Spleen (tissue), 11 donors: ENCODE data around the gene FLOT2. TPM values are rescaled to one million over a fixed set of nuclear protein-coding genes. Genes with fewer than 3 reads are reported as not detected.

Experiments
- DNase-seq: peaks from one replicate; pipeline ENCODE4 v3.0.0-alpha.2; 2020
- H3K27ac ChIP-seq, 8 donors: fragments of 200-600 bp; sonication (generic) in 7 of 8; 1 replicate in 4 of 8; 2 replicates in 4 of 8; pipeline versions ENCODE4 v1.5.0 to v1.8.0; 2016 to 2021; ENCODE audit warnings: inconsistent platforms in 4 of 8, mild to moderate bottlenecking in 4 of 8, moderate library complexity in 1 of 8
- H3K27me3 ChIP-seq, 7 donors: fragments of 200-600 bp; sonication (generic) in 6 of 7; replicated peaks in 1 of 7; 1 replicate in 4 of 7; 2 replicates in 3 of 7; pipeline versions ENCODE4 v1.5.0 to v1.8.0; 2016 to 2021; ENCODE audit warnings: inconsistent platforms in 3 of 7, mild to moderate bottlenecking in 1 of 7
- H3K36me3 ChIP-seq, 6 donors: fragments of 200-600 bp; sonication (generic) in 5 of 6; 1 replicate in 4 of 6; 2 replicates in 2 of 6; pipeline versions ENCODE4 v1.5.0 to v1.8.0; 2016 to 2021; ENCODE audit warnings: inconsistent platforms in 2 of 6
- H3K4me1 ChIP-seq, 6 donors: fragments of 200-600 bp; sonication (generic) in 5 of 6; 1 replicate in 3 of 6; 2 replicates in 3 of 6; pipeline versions ENCODE4 v1.5.0 to v1.8.0; 2016 to 2021; ENCODE audit warnings: inconsistent platforms in 3 of 6
- H3K4me3 ChIP-seq, 8 donors: fragments of 200-600 bp; sonication (generic) in 7 of 8; 1 replicate in 4 of 8; 2 replicates in 4 of 8; pipeline versions ENCODE4 v1.5.0 to v1.8.0; 2016 to 2021; ENCODE audit warnings: inconsistent platforms in 4 of 8, mild to moderate bottlenecking in 4 of 8, moderate library complexity in 2 of 8
- H3K9me3 ChIP-seq, 8 donors: fragments of 200-600 bp; sonication (generic) in 7 of 8; 1 replicate in 4 of 8; 2 replicates in 4 of 8; pipeline versions ENCODE4 v1.5.0 to v1.8.0; 2016 to 2021; ENCODE audit warnings: inconsistent platforms in 4 of 8
- POLR2A ChIP-seq, 3 donors: fragments of 450-650 bp; IDR thresholded peaks; one replicate each; pipeline ENCODE4 v1.5.1; 2017; ENCODE audit warnings: antibody characterized with exemption in 3 of 3, mild to moderate bottlenecking in 1 of 3
- POLR2AphosphoS5 ChIP-seq, 3 donors: sonication (generic); formaldehyde crosslinking; IDR thresholded peaks; one replicate each; pipeline ENCODE4 v1.5.1; 2017; ENCODE audit warnings: antibody characterized with exemption in 3 of 3
- WGBS, 5 donors: extraction: QIAGEN DNeasy Blood & Tissue Kit in 3 of 5; methylation state at CpG; one replicate each; pipeline versions ENCODE4 v1.1.5 to v1.1.7; 2013 to 2018; 5-methylcytosine and 5-hydroxymethylcytosine counted together
- intact Hi-C: fragments of 100-400 bp; cut with DNase I; formaldehyde crosslinking; loops from one replicate; pipeline ENCODE4 v1.15.0; 2023; ENCODE audit warnings: low total_unique reads
- polyA plus RNA-seq, 3 donors: library from polyadenylated mRNA; stranded (reverse); fragments of 200-250 nt; gene quantifications; one replicate each; pipeline ENCODE4 v1.2.1, GENCODE V29; 2013
- total RNA-seq, 7 donors: library from RNA; depleted of rRNA in 3 of 7; stranded (reverse); fragments of >200 nt in 3 of 7; fragmentation: NEBNext Ultra II Directional in 4 of 7; extraction: Animal tissue kit (Norgen Biotek cat#: 25700) in 4 of 7; gene quantifications; one replicate each; pipeline versions ENCODE4 v1.1.0 to v1.2.1, GENCODE V29; 2016 to 2021
- TF ChIP-seq, protein P1 (sequence below), 11 experiments: fragments of 200-600 bp in 7 of 11; fragments of 450-650 bp in 4 of 11; sonication (generic) in 4 of 11; IDR thresholded peaks in 8 of 11; conservative IDR thresholded peaks in 3 of 11; 1 replicate in 7 of 11; 2 replicates in 4 of 11; pipeline versions ENCODE4 v1.4.0 to v1.8.0; 2016 to 2021; ENCODE audit warnings: antibody characterized with exemption in 11 of 11, inconsistent platforms in 4 of 11, mild to moderate bottlenecking in 1 of 11
- donor health status: healthy with polysubstance abuse.
- donor health status: DM: no; HTN: no; CAD: no; lungs with moderate emphysema.
- donor health status: DM: no; HTN: no; CAD: no.
- donor health status: Bipolar disorder and iron deficiency.
- donor health status: healthy.
- donor health status: DM: no; HTN: no; CAD: no.
- donor health status: DM: yes; HTN: yes; CAD: no.

FLOT2 gene
- total and polyA plus RNA-seq, 10 donors, result 80.8 to 259 (median 184) TPM

DNA sequence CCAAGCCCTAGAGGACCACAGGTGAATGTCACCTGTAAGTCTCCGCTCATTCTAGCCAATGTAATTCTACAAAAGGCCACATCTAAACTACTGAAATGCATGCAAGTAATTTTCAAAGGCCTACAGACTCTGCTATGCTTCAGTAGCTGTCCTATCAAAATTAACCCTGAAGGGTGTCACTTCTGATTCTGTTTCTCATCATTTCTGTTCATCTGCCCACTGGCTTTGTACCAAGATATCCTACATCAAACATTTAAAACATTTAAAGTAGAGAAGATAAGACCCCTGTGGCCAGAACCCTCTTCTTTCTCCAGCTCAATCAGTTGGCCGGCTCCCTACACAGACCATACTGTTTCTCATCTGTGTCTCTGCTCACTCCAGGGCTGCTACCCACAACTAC, 32.3 kb upstream of the FLOT2 start:
- Histone ChIP-seq H3K27me3 (no peaks in the 10 kb centered on the region), H3K4me3 (no peak overlapping the region), H3K27ac (peak overlapping the region in 3 of 8 donors; percentile 15 to 36 (median 26)), H3K4me1 (peaks cover 16 to 100% (median 50%) of the 10 kb centered on the region in 6 donors), H3K36me3 (peaks cover 0 to 72% (median 7%) of the 10 kb centered on the region in 6 donors), H3K9me3 (no peaks in the 10 kb centered on the region)
- TF ChIP-seq, protein P1, sequence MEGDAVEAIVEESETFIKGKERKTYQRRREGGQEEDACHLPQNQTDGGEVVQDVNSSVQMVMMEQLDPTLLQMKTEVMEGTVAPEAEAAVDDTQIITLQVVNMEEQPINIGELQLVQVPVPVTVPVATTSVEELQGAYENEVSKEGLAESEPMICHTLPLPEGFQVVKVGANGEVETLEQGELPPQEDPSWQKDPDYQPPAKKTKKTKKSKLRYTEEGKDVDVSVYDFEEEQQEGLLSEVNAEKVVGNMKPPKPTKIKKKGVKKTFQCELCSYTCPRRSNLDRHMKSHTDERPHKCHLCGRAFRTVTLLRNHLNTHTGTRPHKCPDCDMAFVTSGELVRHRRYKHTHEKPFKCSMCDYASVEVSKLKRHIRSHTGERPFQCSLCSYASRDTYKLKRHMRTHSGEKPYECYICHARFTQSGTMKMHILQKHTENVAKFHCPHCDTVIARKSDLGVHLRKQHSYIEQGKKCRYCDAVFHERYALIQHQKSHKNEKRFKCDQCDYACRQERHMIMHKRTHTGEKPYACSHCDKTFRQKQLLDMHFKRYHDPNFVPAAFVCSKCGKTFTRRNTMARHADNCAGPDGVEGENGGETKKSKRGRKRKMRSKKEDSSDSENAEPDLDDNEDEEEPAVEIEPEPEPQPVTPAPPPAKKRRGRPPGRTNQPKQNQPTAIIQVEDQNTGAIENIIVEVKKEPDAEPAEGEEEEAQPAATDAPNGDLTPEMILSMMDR (IDR thresholded peaks at IDR 0.05 in 8 of 11, conservative IDR thresholded peaks at IDR 0.05 in 3 of 11), result no peak
- TF ChIP-seq POLR2A (IDR thresholded peaks at IDR 0.05) (no peak), POLR2AphosphoS5 (IDR thresholded peaks at IDR 0.05) (no peak)
- no peak for DNase-seq
- intact Hi-C loops, result no loop called here
- 90 to 98% (median 95%) methylated on average over 2 of the region's 2 CpGs for WGBS, 5 donors

DNA sequence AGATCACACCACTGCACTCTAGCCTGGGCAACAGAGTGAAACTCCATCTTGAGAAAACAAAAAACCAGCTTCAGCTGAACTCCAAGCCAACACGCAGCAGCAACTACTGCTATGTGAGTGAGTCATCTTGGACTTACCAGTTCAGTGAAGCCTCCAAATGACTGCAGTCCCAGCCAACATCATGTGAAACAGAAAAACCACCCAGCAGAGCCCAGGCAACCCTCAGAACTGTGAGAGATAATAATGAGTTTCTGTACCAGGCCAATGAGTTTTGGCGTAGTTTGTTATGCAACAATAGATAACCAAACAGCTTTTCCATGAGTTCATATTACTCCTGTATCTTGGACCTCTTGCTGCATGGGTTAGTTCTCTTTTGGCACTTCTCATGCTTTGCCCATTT, 30.5 kb upstream of the FLOT2 start:
- Histone ChIP-seq H3K9me3 (no peaks in the 10 kb centered on the region), H3K4me3 (no peak overlapping the region), H3K4me1 (peaks cover 16 to 100% (median 51%) of the 10 kb centered on the region in 6 donors), H3K27me3 (no peaks in the 10 kb centered on the region), H3K27ac (peak overlapping the region in 5 of 8 donors; percentile 22 to 96 (median 93)), H3K36me3 (peaks cover 0 to 78% (median 19%) of the 10 kb centered on the region in 6 donors)
- intact Hi-C loops, result no loop called here
- WGBS, 5 donors, result 82 to 95% (median 84%) methylated on average over 2 of the region's 2 CpGs
- TF ChIP-seq POLR2AphosphoS5 (IDR thresholded peaks at IDR 0.05) (no peak), POLR2A (IDR thresholded peaks at IDR 0.05) (no peak)
- TF ChIP-seq, protein P1 (IDR thresholded peaks at IDR 0.05 in 8 of 11, conservative IDR thresholded peaks at IDR 0.05 in 3 of 11), result no peak
- no peak for DNase-seq

DNA sequence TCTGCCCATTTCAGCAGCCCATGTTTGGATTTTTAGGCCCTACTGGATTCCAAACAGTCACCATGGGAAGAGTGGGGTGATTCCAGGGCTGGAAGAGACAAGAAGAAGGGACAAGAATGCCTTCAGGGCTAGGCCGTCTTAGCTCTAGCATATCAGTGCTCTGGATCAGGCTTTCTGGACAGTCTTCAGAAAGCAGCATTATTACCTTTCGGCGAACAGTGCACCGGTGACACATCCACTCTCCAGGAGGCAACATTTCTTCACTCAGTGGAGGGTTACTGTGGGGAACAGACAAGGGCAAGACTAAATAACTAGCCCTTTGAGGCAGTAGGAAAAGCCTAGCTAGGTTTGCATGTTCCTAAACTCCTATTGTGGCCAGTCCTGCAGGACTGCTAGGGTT, 29.3 kb upstream of the FLOT2 start:
- DNase-seq, result no peak
- peaks cover 0 to 80% (median 30%) of the 10 kb centered on the region in 6 donors for H3K36me3 ChIP-seq
- 92 to 98% (median 93%) methylated on average over 4 of the region's 4 CpGs for WGBS, 5 donors
- H3K27ac ChIP-seq, result peak overlapping the region; percentile 71 to 96 (median 90)
- intact Hi-C loops, result no loop called here
- peaks cover 16 to 91% (median 50%) of the 10 kb centered on the region in 6 donors for H3K4me1 ChIP-seq
- TF ChIP-seq POLR2A (IDR thresholded peaks at IDR 0.05) (no peak), POLR2AphosphoS5 (IDR thresholded peaks at IDR 0.05) (no peak)
- TF ChIP-seq, protein P1 (IDR thresholded peaks at IDR 0.05 in 8 of 11, conservative IDR thresholded peaks at IDR 0.05 in 3 of 11), result no peak
- peak overlapping the region in 1 of 8 donors; percentile 58 for H3K4me3 ChIP-seq
- H3K27me3 ChIP-seq, result no peaks in the 10 kb centered on the region
- no peaks in the 10 kb centered on the region for H3K9me3 ChIP-seq

DNA sequence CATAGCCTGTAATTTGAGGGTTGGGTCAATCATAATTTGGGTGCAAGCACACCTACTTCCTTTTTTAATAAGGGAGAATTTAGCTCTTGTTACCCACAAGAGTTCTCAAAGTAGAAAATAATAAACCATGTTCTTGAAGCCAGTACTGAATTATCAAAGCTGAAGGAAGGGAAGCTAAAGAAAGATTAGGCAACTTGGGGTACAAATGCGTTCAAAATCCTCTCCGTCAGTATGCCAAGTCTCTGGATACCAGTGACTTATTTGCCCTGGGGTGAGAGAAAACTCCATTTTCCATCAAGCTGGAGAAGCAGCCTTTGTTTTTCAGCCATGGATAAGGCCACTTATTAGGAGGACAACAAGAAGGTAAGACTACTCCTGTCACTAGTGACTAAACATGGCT, 28.8 kb upstream of the FLOT2 start:
- no peak for DNase-seq
- WGBS, 5 donors, result 42 to 66% (median 58%) methylated on average over 2 of the region's 2 CpGs
- H3K9me3 ChIP-seq, result no peaks in the 10 kb centered on the region
- peaks cover 0 to 80% (median 34%) of the 10 kb centered on the region in 6 donors for H3K36me3 ChIP-seq
- no peaks in the 10 kb centered on the region for H3K27me3 ChIP-seq
- peak overlapping the region; percentile 71 to 96 (median 90) for H3K27ac ChIP-seq
- TF ChIP-seq, protein P1 (IDR thresholded peaks at IDR 0.05 in 8 of 11, conservative IDR thresholded peaks at IDR 0.05 in 3 of 11), result no peak
- intact Hi-C loops, result no loop called here
- peaks cover 16 to 86% (median 50%) of the 10 kb centered on the region in 6 donors for H3K4me1 ChIP-seq
- H3K4me3 ChIP-seq, result peak overlapping the region in 1 of 8 donors; percentile 58
